GM23338 (cell line): ENCODE results near the gene DLG2. TPM values are rescaled to one million over a fixed set of nuclear protein-coding genes. Genes with fewer than 3 reads are reported as not detected.

ENCODE experiments used
- ATAC-seq: fragments of 200-7000 bp; cut with Tn5 transposase; 3 replicates; pipeline ENCODE4 v1.9.1; 2020
- DNase-seq: peaks from one replicate; pipeline ENCODE4 v3.0.0-alpha.2; 2015; ENCODE audit warnings: low spot score
- H2AFZ ChIP-seq: fragments of 200-600 bp; sonication (generic); 2 replicates; pipeline ENCODE4 v1.8.0; 2016; ENCODE audit warnings: antibody characterized with exemption, mild to moderate bottlenecking, moderate library complexity
- H3F3A ChIP-seq: fragments of 200-600 bp; sonication (generic); replicated peaks from 2 replicates; pipeline ENCODE4 v1.8.0; 2017; ENCODE audit warnings: antibody characterized with exemption, mixed run types, low read depth
- H3K27ac ChIP-seq: fragments of 200-600 bp; sonication (generic); 2 replicates; pipeline ENCODE4 v1.6.1; 2016; ENCODE audit warnings: low read depth
- H3K27me3 ChIP-seq: fragments of 200-600 bp; sonication (generic); 2 replicates; pipeline ENCODE4 v1.8.0; 2016; ENCODE audit warnings: mild to moderate bottlenecking, mixed run types, moderate library complexity; ENCODE audit not compliant: insufficient read depth
- H3K36me3 ChIP-seq: fragments of 200-600 bp; sonication (generic); 2 replicates; pipeline ENCODE4 v1.8.0; 2016; ENCODE audit warnings: mild to moderate bottlenecking; ENCODE audit not compliant: insufficient read depth
- H3K4me1 ChIP-seq: fragments of 200-600 bp; sonication (generic); 2 replicates; pipeline ENCODE4 v1.8.0; 2016; ENCODE audit warnings: mild to moderate bottlenecking, moderate library complexity; ENCODE audit not compliant: insufficient read depth
- H3K4me2 ChIP-seq: fragments of 200-600 bp; sonication (generic); 2 replicates; pipeline ENCODE4 v1.7.1; 2017; ENCODE audit warnings: mixed run types
- H3K4me3 ChIP-seq: fragments of 200-600 bp; sonication (generic); 2 replicates; pipeline ENCODE4 v1.6.1; 2016; ENCODE audit warnings: mixed run types
- H3K79me2 ChIP-seq: fragments of 200-600 bp; sonication (generic); replicated peaks from 2 replicates; pipeline ENCODE4 v1.8.0; 2017; ENCODE audit warnings: mild to moderate bottlenecking; ENCODE audit not compliant: insufficient read depth
- H3K9me2 ChIP-seq: fragments of 200-600 bp; sonication (generic); 2 replicates; pipeline ENCODE4 v1.8.0; 2017; ENCODE audit not compliant: insufficient read depth
- H4K20me1 ChIP-seq: fragments of 200-600 bp; sonication (generic); replicated peaks from 2 replicates; pipeline ENCODE4 v1.8.0; 2017; ENCODE audit warnings: mild to moderate bottlenecking; ENCODE audit not compliant: insufficient read depth
- H3K27ac Mint-ChIP-seq: 2 replicates; pipeline ENCODE4 v1.8.0; 2020; ENCODE audit warnings: inconsistent platforms, mild to moderate bottlenecking, moderate library complexity, mixed read lengths
- H3K27me3 Mint-ChIP-seq: 3 replicates; pipeline ENCODE4 v1.8.0; 2022; ENCODE audit warnings: low read depth, mild to moderate bottlenecking, moderate library complexity, mixed read lengths, inconsistent platforms; ENCODE audit not compliant: insufficient read depth, poor library complexity
- H3K36me3 Mint-ChIP-seq: 3 replicates; pipeline ENCODE4 v1.8.0; 2021; ENCODE audit warnings: low read depth, mild to moderate bottlenecking, inconsistent platforms, moderate library complexity, mixed read lengths
- H3K4me1 Mint-ChIP-seq: 3 replicates; pipeline ENCODE4 v1.8.0; 2020; ENCODE audit warnings: mild to moderate bottlenecking, inconsistent platforms, mixed read lengths
- H3K4me3 Mint-ChIP-seq: 3 replicates; pipeline ENCODE4 v1.8.0; 2021; ENCODE audit warnings: moderate library complexity, mild to moderate bottlenecking, inconsistent platforms, mixed read lengths
- H3K9me3 Mint-ChIP-seq: 3 replicates; pipeline ENCODE4 v1.8.0; 2020; ENCODE audit warnings: moderate library complexity, mild to moderate bottlenecking, inconsistent platforms, mixed read lengths
- EZH2 ChIP-seq: fragments of 200-600 bp; sonication (generic); IDR thresholded peaks from one replicate; pipeline ENCODE4 v1.8.0; 2017; ENCODE audit warnings: antibody characterized with exemption, mild to moderate bottlenecking, low read depth; ENCODE audit not compliant: unreplicated experiment
- NANOG ChIP-seq: IDR thresholded peaks from 2 replicates; pipeline ENCODE4 v1.6.1; 2016; ENCODE audit warnings: antibody characterized with exemption, borderline replicate concordance
- STAT1 ChIP-seq: IDR thresholded peaks from one replicate; pipeline ENCODE4 v1.6.1; 2016; ENCODE audit warnings: antibody characterized with exemption; ENCODE audit not compliant: unreplicated experiment
- ZNF331 ChIP-seq: fragments of 250-450 bp; sonication (Bioruptor Pico); IDR thresholded peaks from 2 replicates; pipeline ENCODE4 v1.5.0; 2020; ENCODE audit warnings: low read depth, mild to moderate bottlenecking, moderate library complexity
- polyA plus RNA-seq: library from polyadenylated mRNA; unstranded; fragments of >200 nt; fragmentation: Nextera tagmentation; extraction: Ambion mirVana; gene quantifications from 2 replicates; pipeline ENCODE4 v1.2.1, GENCODE V29; 2016
- total RNA-seq: library from RNA; depleted of rRNA; stranded (reverse); fragments of >200 nt; shearing (Covaris generic); gene quantifications from 2 replicates; pipeline ENCODE4 v1.2.3, GENCODE V29; 2014
- TF ChIP-seq, protein P1 (sequence below): fragments of 250-450 bp; sonication (Bioruptor Pico); IDR thresholded peaks from 2 replicates; pipeline ENCODE4 v1.5.0; 2020; ENCODE audit warnings: mild to moderate bottlenecking, moderate library complexity
- TF ChIP-seq, protein P2 (sequence below), 2 experiments: fragments of 200-600 bp in 1 of 2; sonication (generic) in 1 of 2; conservative IDR thresholded peaks; 2 replicates each; pipeline versions ENCODE4 v1.5.1 to v1.6.1; 2016 to 2017; ENCODE audit warnings: antibody characterized with exemption in 2 of 2, low read depth in 2 of 2, mild to moderate bottlenecking in 2 of 2, moderate library complexity in 1 of 2

DLG2 gene
- total and polyA plus RNA-seq, 2 experiments from 2014 or later: 19.8 to 21.5 TPM

- TF ChIP-seq, protein P1, sequence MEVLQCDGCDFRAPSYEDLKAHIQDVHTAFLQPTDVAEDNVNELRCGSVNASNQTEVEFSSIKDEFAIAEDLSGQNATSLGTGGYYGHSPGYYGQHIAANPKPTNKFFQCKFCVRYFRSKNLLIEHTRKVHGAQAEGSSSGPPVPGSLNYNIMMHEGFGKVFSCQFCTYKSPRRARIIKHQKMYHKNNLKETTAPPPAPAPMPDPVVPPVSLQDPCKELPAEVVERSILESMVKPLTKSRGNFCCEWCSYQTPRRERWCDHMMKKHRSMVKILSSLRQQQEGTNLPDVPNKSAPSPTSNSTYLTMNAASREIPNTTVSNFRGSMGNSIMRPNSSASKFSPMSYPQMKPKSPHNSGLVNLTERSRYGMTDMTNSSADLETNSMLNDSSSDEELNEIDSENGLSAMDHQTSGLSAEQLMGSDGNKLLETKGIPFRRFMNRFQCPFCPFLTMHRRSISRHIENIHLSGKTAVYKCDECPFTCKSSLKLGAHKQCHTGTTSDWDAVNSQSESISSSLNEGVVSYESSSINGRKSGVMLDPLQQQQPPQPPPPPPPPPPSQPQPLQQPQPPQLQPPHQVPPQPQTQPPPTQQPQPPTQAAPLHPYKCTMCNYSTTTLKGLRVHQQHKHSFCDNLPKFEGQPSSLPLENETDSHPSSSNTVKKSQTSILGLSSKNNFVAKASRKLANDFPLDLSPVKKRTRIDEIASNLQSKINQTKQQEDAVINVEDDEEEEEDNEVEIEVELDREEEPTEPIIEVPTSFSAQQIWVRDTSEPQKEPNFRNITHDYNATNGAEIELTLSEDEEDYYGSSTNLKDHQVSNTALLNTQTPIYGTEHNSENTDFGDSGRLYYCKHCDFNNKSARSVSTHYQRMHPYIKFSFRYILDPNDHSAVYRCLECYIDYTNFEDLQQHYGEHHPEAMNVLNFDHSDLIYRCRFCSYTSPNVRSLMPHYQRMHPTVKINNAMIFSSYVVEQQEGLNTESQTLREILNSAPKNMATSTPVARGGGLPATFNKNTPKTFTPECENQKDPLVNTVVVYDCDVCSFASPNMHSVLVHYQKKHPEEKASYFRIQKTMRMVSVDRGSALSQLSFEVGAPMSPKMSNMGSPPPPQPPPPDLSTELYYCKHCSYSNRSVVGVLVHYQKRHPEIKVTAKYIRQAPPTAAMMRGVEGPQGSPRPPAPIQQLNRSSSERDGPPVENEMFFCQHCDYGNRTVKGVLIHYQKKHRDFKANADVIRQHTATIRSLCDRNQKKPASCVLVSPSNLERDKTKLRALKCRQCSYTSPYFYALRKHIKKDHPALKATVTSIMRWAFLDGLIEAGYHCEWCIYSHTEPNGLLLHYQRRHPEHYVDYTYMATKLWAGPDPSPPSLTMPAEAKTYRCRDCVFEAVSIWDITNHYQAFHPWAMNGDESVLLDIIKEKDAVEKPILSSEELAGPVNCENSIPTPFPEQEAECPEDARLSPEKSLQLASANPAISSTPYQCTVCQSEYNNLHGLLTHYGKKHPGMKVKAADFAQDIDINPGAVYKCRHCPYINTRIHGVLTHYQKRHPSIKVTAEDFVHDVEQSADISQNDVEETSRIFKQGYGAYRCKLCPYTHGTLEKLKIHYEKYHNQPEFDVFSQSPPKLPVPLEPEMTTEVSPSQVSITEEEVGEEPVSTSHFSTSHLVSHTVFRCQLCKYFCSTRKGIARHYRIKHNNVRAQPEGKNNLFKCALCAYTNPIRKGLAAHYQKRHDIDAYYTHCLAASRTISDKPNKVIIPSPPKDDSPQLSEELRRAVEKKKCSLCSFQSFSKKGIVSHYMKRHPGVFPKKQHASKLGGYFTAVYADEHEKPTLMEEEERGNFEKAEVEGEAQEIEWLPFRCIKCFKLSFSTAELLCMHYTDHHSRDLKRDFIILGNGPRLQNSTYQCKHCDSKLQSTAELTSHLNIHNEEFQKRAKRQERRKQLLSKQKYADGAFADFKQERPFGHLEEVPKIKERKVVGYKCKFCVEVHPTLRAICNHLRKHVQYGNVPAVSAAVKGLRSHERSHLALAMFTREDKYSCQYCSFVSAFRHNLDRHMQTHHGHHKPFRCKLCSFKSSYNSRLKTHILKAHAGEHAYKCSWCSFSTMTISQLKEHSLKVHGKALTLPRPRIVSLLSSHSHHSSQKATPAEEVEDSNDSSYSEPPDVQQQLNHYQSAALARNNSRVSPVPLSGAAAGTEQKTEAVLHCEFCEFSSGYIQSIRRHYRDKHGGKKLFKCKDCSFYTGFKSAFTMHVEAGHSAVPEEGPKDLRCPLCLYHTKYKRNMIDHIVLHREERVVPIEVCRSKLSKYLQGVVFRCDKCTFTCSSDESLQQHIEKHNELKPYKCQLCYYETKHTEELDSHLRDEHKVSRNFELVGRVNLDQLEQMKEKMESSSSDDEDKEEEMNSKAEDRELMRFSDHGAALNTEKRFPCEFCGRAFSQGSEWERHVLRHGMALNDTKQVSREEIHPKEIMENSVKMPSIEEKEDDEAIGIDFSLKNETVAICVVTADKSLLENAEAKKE (CRISPR knock-in tag): no peak
- TF ChIP-seq, protein P2, sequence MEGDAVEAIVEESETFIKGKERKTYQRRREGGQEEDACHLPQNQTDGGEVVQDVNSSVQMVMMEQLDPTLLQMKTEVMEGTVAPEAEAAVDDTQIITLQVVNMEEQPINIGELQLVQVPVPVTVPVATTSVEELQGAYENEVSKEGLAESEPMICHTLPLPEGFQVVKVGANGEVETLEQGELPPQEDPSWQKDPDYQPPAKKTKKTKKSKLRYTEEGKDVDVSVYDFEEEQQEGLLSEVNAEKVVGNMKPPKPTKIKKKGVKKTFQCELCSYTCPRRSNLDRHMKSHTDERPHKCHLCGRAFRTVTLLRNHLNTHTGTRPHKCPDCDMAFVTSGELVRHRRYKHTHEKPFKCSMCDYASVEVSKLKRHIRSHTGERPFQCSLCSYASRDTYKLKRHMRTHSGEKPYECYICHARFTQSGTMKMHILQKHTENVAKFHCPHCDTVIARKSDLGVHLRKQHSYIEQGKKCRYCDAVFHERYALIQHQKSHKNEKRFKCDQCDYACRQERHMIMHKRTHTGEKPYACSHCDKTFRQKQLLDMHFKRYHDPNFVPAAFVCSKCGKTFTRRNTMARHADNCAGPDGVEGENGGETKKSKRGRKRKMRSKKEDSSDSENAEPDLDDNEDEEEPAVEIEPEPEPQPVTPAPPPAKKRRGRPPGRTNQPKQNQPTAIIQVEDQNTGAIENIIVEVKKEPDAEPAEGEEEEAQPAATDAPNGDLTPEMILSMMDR (conservative IDR thresholded peaks at IDR 0.05; ENCODE audit: low read depth in 2 of 2): no peak
- TF ChIP-seq EZH2 (no peak), NANOG (no peak), STAT1 (no peak)
Measured at GRCh38 chr11:84022695-84023094, 1604.4 kb downstream of the DLG2 start (continued).

DNA sequence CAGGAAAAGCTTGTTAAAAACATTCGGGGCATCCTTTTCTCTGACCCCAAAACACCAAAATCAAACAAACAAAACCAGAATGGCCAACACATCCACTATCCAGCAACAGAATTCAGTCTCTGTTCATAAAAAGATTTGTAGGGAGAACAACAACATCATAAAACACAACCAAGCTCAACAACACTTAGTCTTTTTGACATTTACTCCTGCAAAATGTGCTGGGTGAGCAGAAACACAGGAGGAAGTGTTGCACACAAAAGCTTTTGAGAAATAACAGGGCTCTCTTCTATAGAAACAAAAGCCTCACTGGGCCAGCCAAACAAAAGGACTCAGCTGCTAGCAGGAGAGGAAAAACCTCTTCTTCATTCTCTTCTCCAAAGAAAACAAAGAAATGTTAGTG, 1604.9 kb downstream of the DLG2 start:
- Histone ChIP-seq H3K4me1 (peaks cover 12% of the 10 kb centered on the region), H3K4me2 (peak overlapping the region; percentile 25), H3K36me3 (no peaks in the 10 kb centered on the region), H3K4me3 (no peak overlapping the region), H3K27ac (peak overlapping the region; percentile 53), H4K20me1 (no peaks in the 10 kb centered on the region), H3K27me3 (no peaks in the 10 kb centered on the region), H3F3A (no peaks in the 10 kb centered on the region), H3K9me2 (no peaks in the 10 kb centered on the region), H2AFZ (peak overlapping the region; percentile 78), H3K79me2 (no peaks in the 10 kb centered on the region)
- H3K36me3 Mint-ChIP-seq: no peaks in the 10 kb centered on the region
- H3K4me1 Mint-ChIP-seq: peaks cover 23% of the 10 kb centered on the region
- peak overlapping the region; percentile 86 for H3K27ac Mint-ChIP-seq
- ATAC-seq: peak; percentile 96
- no peak for TF ChIP-seq ZNF331 (CRISPR knock-in tag)
- TF ChIP-seq, protein P1 (CRISPR knock-in tag): peak; percentile 85
- DNase-seq: peak; percentile 59
- H3K9me3 Mint-ChIP-seq: no peaks in the 10 kb centered on the region
- H3K4me3 Mint-ChIP-seq: no peak overlapping the region
- H3K27me3 Mint-ChIP-seq: no peaks in the 10 kb centered on the region
